Fibroblast of lung (primary cell): ENCODE measurements around the gene ABLIM3. TPM values are rescaled to one million over a fixed set of nuclear protein-coding genes. Genes with fewer than 3 reads are reported as not detected.

ENCODE experiments used
- DNase-seq, 2 donors: peaks; one replicate each; pipeline versions ENCODE4 v3.0.0 to v3.0.0-alpha.2; 2010; ENCODE audit warnings: low read depth in 2 of 2
- H2AFZ ChIP-seq: 2 replicates; pipeline ENCODE4 v1.5.1; 2012; ENCODE audit warnings: low read length, control low read depth, inconsistent platforms
- H3K27ac ChIP-seq: 2 replicates; pipeline ENCODE4 v1.5.1; 2011; ENCODE audit warnings: low read length, control low read depth; ENCODE audit not compliant: insufficient read depth
- H3K27me3 ChIP-seq: 2 replicates; pipeline ENCODE4 v1.5.1; 2011; ENCODE audit warnings: mild to moderate bottlenecking, low read length; ENCODE audit not compliant: control insufficient read depth, insufficient read depth
- H3K36me3 ChIP-seq: 2 replicates; pipeline ENCODE4 v1.5.1; 2011; ENCODE audit warnings: low read length; ENCODE audit not compliant: control insufficient read depth, insufficient read depth
- H3K4me1 ChIP-seq: 2 replicates; pipeline ENCODE4 v1.5.1; 2011; ENCODE audit warnings: low read length; ENCODE audit not compliant: control insufficient read depth, insufficient read depth; ENCODE audit errors: extremely low read depth
- H3K4me2 ChIP-seq: 2 replicates; pipeline ENCODE4 v1.5.1; 2011; ENCODE audit warnings: low read length, control low read depth; ENCODE audit not compliant: insufficient read depth; ENCODE audit errors: extremely low read depth
- H3K4me3 ChIP-seq, 4 experiments: fragments of 200-600 bp in 1 of 4; sonication (generic) in 1 of 4; replicated peaks in 1 of 4; 2 replicates each; pipeline ENCODE4 v1.5.1; 2011 to 2016; ENCODE audit warnings: low read length in 4 of 4, low read depth in 3 of 4, mild to moderate bottlenecking in 3 of 4, control low read depth in 2 of 4, inconsistent platforms in 1 of 4, mixed read lengths in 1 of 4; ENCODE audit not compliant: insufficient read depth in 1 of 4; ENCODE audit errors: control extremely low read depth in 1 of 4
- H3K79me2 ChIP-seq: 2 replicates; pipeline ENCODE4 v1.5.1; 2012; ENCODE audit warnings: mild to moderate bottlenecking, low read length, inconsistent platforms; ENCODE audit not compliant: control insufficient read depth, insufficient read depth
- H3K9ac ChIP-seq: 2 replicates; pipeline ENCODE4 v1.5.1; 2011; ENCODE audit warnings: mild to moderate bottlenecking, low read length, control low read depth; ENCODE audit not compliant: insufficient read depth
- H3K9me3 ChIP-seq: 2 replicates; pipeline ENCODE4 v1.5.1; 2012; ENCODE audit warnings: low read depth, low read length; ENCODE audit not compliant: control insufficient read depth, insufficient read depth
- H4K20me1 ChIP-seq: 2 replicates; pipeline ENCODE4 v1.5.1; 2011; ENCODE audit warnings: low read length; ENCODE audit not compliant: control insufficient read depth, insufficient read depth; ENCODE audit errors: extremely low read depth
- EZH2 ChIP-seq: IDR thresholded peaks from 2 replicates; pipeline ENCODE4 v1.5.1; 2012; ENCODE audit warnings: low read length, control low read depth, mild to moderate bottlenecking; ENCODE audit errors: missing control alignments
- polyA plus RNA-seq, 2 donors: library from polyadenylated mRNA; depleted of rRNA in 1 of 2; stranded (reverse) in 1 of 2; unstranded in 1 of 2; fragments of >200 nt; gene quantifications; 2 replicates each; pipeline ENCODE4 v1.2.1, GENCODE V29; 2011 to 2012; ENCODE audit warnings: missing spikeins in 1 of 2
- total RNA-seq: library from RNA; depleted of rRNA; stranded (reverse); fragments of >200 nt; gene quantifications from 2 replicates; pipeline ENCODE4 v1.2.1, GENCODE V29; 2014
- TF ChIP-seq, protein P1 (sequence below), 2 donors: IDR thresholded peaks in 1 of 2; conservative IDR thresholded peaks in 1 of 2; 1 replicate in 1 of 2; 2 replicates in 1 of 2; pipeline ENCODE4 v1.5.1; 2011 to 2012; ENCODE audit warnings: low read length in 2 of 2, control low read depth in 1 of 2, inconsistent platforms in 1 of 2, low read depth in 1 of 2, mild to moderate bottlenecking in 1 of 2

Gene ABLIM3
- total and polyA plus RNA-seq, 2 donors (not counting 1 experiment from before 2014, with no cell fraction given) = 48.1 to 49.9 TPM

- peaks cover 84% of the 10 kb centered on the region for H3K79me2 ChIP-seq
- no peak for DNase-seq
- no peak overlapping the region for H2AFZ ChIP-seq
- no peaks in the 10 kb centered on the region for H4K20me1 ChIP-seq
- no peaks in the 10 kb centered on the region for H3K9me3 ChIP-seq
- H3K27me3 ChIP-seq = no peaks in the 10 kb centered on the region
- H3K9ac ChIP-seq = no peak overlapping the region
- H3K36me3 ChIP-seq = peaks cover 1% of the 10 kb centered on the region
- TF ChIP-seq, protein P1, sequence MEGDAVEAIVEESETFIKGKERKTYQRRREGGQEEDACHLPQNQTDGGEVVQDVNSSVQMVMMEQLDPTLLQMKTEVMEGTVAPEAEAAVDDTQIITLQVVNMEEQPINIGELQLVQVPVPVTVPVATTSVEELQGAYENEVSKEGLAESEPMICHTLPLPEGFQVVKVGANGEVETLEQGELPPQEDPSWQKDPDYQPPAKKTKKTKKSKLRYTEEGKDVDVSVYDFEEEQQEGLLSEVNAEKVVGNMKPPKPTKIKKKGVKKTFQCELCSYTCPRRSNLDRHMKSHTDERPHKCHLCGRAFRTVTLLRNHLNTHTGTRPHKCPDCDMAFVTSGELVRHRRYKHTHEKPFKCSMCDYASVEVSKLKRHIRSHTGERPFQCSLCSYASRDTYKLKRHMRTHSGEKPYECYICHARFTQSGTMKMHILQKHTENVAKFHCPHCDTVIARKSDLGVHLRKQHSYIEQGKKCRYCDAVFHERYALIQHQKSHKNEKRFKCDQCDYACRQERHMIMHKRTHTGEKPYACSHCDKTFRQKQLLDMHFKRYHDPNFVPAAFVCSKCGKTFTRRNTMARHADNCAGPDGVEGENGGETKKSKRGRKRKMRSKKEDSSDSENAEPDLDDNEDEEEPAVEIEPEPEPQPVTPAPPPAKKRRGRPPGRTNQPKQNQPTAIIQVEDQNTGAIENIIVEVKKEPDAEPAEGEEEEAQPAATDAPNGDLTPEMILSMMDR (conservative IDR thresholded peaks at IDR 0.05 in 1 of 2, IDR thresholded peaks at IDR 0.05 in 1 of 2; ENCODE audit: low read depth in 1 of 2, low read length in 2 of 2) = no peak
- no peak for TF ChIP-seq EZH2
- H3K4me3 ChIP-seq = no peak overlapping the region
- H3K4me2 ChIP-seq = no peak overlapping the region
- no peak overlapping the region for H3K27ac ChIP-seq
- H3K4me1 ChIP-seq = peaks cover 12% of the 10 kb centered on the region
Measured at GRCh38 chr5:149160291-149160787, 19.0 kb downstream of the ABLIM3 start.

- H3K4me3 ChIP-seq = no peak overlapping the region
- no peaks in the 10 kb centered on the region for H3K9me3 ChIP-seq
- H3K79me2 ChIP-seq = peaks cover 82% of the 10 kb centered on the region
- peaks cover 1% of the 10 kb centered on the region for H3K36me3 ChIP-seq
- DNase-seq = no peak
- no peak overlapping the region for H3K9ac ChIP-seq
- no peaks in the 10 kb centered on the region for H3K27me3 ChIP-seq
- H3K27ac ChIP-seq = no peak overlapping the region
- H3K4me1 ChIP-seq = peaks cover 10% of the 10 kb centered on the region
- TF ChIP-seq, protein P1 (conservative IDR thresholded peaks at IDR 0.05 in 1 of 2, IDR thresholded peaks at IDR 0.05 in 1 of 2; ENCODE audit: low read depth in 1 of 2, low read length in 2 of 2) = no peak
- no peak for TF ChIP-seq EZH2
- no peak overlapping the region for H3K4me2 ChIP-seq
- no peak overlapping the region for H2AFZ ChIP-seq
- no peaks in the 10 kb centered on the region for H4K20me1 ChIP-seq
Measured at GRCh38 chr5:149161026-149161687, 19.9 kb downstream of the ABLIM3 start.

- no peaks in the 10 kb centered on the region for H3K27me3 ChIP-seq
- no peak overlapping the region for H2AFZ ChIP-seq
- no peak overlapping the region for H3K9ac ChIP-seq
- TF ChIP-seq, protein P1 (conservative IDR thresholded peaks at IDR 0.05 in 1 of 2, IDR thresholded peaks at IDR 0.05 in 1 of 2; ENCODE audit: low read depth in 1 of 2, low read length in 2 of 2) = no peak
- TF ChIP-seq EZH2 = no peak
- peaks cover 1% of the 10 kb centered on the region for H3K36me3 ChIP-seq
- H3K4me1 ChIP-seq = peaks cover 7% of the 10 kb centered on the region
- no peak overlapping the region for H3K27ac ChIP-seq
- H4K20me1 ChIP-seq = no peaks in the 10 kb centered on the region
- DNase-seq = no peak
- H3K9me3 ChIP-seq = no peaks in the 10 kb centered on the region
- no peak overlapping the region for H3K4me3 ChIP-seq
- peaks cover 78% of the 10 kb centered on the region for H3K79me2 ChIP-seq
- H3K4me2 ChIP-seq = no peak overlapping the region
Measured at GRCh38 chr5:149161850-149162249, 20.6 kb downstream of the ABLIM3 start.
